ENCODE data around the gene EGLN3.

- TF ChIP-seq, protein P1, sequence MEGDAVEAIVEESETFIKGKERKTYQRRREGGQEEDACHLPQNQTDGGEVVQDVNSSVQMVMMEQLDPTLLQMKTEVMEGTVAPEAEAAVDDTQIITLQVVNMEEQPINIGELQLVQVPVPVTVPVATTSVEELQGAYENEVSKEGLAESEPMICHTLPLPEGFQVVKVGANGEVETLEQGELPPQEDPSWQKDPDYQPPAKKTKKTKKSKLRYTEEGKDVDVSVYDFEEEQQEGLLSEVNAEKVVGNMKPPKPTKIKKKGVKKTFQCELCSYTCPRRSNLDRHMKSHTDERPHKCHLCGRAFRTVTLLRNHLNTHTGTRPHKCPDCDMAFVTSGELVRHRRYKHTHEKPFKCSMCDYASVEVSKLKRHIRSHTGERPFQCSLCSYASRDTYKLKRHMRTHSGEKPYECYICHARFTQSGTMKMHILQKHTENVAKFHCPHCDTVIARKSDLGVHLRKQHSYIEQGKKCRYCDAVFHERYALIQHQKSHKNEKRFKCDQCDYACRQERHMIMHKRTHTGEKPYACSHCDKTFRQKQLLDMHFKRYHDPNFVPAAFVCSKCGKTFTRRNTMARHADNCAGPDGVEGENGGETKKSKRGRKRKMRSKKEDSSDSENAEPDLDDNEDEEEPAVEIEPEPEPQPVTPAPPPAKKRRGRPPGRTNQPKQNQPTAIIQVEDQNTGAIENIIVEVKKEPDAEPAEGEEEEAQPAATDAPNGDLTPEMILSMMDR (IDR thresholded peaks at IDR 0.05; ENCODE audit: low read length) = no peak
- no peak for TF ChIP-seq EZH2 (IDR thresholded peaks at IDR 0.05; ENCODE audit: borderline replicate concordance, low read length)
Observed at GRCh38 chr14:33918256-33918655, 32.6 kb downstream of the EGLN3 start.

Data from OCI-LY1 (cell line).